ENCODE results near the gene FLNB. TPM values are rescaled to one million over a fixed set of nuclear protein-coding genes. Genes with fewer than 3 reads are reported as not detected.

The FLNB gene
- total and polyA plus RNA-seq, 8 donors = 80.1 to 126 (median 93.3) TPM

GRCh38 chr3:58102390-58102750 is 94.1 kb downstream of the FLNB start:
- H3K4me3 ChIP-seq = no peak overlapping the region
- no peak for TF ChIP-seq CTCF (IDR thresholded peaks at IDR 0.05)
- no peaks in the 10 kb centered on the region for H3K27me3 ChIP-seq
- intact Hi-C loops (cut with DNase I) = no loop called here
- ATAC-seq (no peak), DNase-seq (no peak)
- H3K27ac ChIP-seq = no peak overlapping the region
- H3K9me3 ChIP-seq = no peaks in the 10 kb centered on the region
- no peaks in the 10 kb centered on the region for H3K4me1 ChIP-seq
- peaks cover 0 to 78% of the 10 kb centered on the region in 2 donors for H3K36me3 ChIP-seq

DNA sequence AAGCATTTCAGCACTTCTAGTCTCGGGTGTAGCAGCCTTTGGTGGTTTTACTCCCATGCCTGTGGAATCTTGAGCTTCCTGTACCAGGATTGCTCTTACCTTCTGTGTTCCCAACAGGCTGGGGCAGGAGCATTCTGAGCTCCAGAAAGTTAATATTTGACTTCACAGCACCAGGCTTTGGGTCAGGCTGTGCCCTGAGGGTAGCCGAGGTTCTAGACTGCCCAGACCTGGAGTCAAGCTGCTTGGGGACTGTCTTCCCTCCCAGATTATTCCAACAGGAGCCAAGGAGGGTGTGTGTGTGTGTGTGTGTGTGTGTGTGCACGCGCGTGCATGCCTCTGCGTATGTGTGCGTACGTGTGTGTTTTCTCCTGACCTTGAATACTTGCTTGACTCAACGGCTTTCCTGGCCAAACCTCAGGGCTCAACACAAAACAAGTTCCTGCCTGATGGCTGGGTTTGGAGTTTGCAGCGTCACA is 94.8 kb downstream of the FLNB start:
- H3K27ac ChIP-seq = no peak overlapping the region
- intact Hi-C loops (cut with DNase I) = no loop called here
- H3K4me3 ChIP-seq = no peak overlapping the region
- H3K4me1 ChIP-seq = no peaks in the 10 kb centered on the region
- TF ChIP-seq CTCF (IDR thresholded peaks at IDR 0.05) = no peak
- no peaks in the 10 kb centered on the region for H3K9me3 ChIP-seq
- ATAC-seq (peak; percentile 59), DNase-seq (no peak)
- H3K36me3 ChIP-seq = peaks cover 0 to 75% of the 10 kb centered on the region in 2 donors
- H3K27me3 ChIP-seq = no peaks in the 10 kb centered on the region

DNA sequence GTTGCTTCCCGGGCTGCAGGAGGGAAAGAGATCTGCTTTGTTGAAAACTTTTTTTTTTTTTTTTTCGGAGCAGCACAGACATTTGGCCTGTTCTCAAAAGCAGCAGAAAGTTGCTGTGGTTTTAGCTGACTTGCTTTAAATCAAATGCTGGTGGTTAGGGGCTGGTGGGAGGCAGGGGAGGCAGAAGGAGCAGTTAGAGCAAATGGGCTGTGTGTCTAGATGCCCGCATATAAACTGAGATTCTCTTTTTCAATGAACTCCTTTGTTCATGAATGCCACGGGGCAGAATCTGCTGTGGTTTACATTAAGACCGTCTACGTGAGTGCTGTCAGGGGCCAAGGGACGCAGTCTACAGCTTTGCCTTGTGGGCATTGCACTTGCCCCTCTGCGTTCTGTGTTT is 95.9 kb downstream of the FLNB start:
- intact Hi-C loops (cut with DNase I) = no loop called here
- no peaks in the 10 kb centered on the region for H3K9me3 ChIP-seq
- no peak for TF ChIP-seq CTCF (IDR thresholded peaks at IDR 0.05)
- H3K36me3 ChIP-seq = peaks cover 0 to 73% of the 10 kb centered on the region in 2 donors
- DNase-seq (no peak), ATAC-seq (no peak)
- no peaks in the 10 kb centered on the region for H3K27me3 ChIP-seq
- no peak overlapping the region for H3K27ac ChIP-seq
- no peak overlapping the region for H3K4me3 ChIP-seq
- H3K4me1 ChIP-seq = no peaks in the 10 kb centered on the region

DNA sequence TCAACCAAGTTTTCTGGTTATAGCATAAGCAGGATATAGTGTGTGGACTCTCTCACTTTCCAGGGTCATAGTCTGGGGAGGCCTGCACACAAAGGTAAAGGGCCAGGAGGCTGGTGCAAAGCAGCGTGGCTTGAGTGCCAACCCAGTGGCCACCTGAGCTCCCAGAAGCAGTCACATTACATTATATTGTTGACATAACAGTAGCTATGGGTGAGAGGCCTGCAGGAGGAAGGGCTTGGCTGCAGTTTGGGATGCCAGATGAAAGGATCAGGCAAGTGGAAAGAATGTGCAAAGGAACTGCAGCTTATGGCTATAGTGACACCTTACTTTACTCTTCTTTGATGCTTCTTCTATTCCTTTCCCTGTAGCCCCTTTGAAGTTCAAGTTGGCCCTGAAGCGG is 96.5 kb downstream of the FLNB start:
- ATAC-seq (no peak), DNase-seq (no peak)
- Histone ChIP-seq H3K27ac (no peak overlapping the region), H3K9me3 (no peaks in the 10 kb centered on the region), H3K27me3 (no peaks in the 10 kb centered on the region), H3K4me1 (no peaks in the 10 kb centered on the region), H3K4me3 (no peak overlapping the region), H3K36me3 (peaks cover 0 to 73% of the 10 kb centered on the region in 2 donors)
- TF ChIP-seq CTCF (IDR thresholded peaks at IDR 0.05) = no peak
- intact Hi-C loops (cut with DNase I) = no loop called here

DNA sequence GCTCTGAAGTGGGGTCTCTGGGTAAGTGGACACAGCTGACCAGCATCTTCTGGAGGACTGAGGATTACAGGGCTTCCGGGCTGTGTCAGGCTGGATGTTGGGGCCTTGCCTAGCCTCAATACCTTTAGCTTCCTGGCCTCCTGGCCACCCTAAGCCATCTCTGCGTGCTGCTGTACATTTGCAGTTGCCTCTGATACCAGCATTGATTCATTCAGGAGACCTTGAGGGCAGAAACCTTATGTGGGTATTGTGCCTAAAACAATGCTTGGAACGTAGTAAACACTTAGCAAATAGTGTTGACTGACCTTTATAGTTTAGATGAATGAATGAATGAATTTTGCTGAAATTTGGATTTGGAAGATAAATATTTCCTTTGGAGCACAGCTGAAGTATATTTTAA is 97.0 kb downstream of the FLNB start:
- TF ChIP-seq CTCF (IDR thresholded peaks at IDR 0.05) = no peak
- no peaks in the 10 kb centered on the region for H3K4me1 ChIP-seq
- peaks cover 0 to 78% of the 10 kb centered on the region in 2 donors for H3K36me3 ChIP-seq
- no peaks in the 10 kb centered on the region for H3K27me3 ChIP-seq
- no peak overlapping the region for H3K4me3 ChIP-seq
- no peak for DNase-seq
- no peak overlapping the region for H3K27ac ChIP-seq
- no peak for ATAC-seq
- H3K9me3 ChIP-seq = no peaks in the 10 kb centered on the region
- intact Hi-C loops (cut with DNase I) = no loop called here

Measured in left lung (tissue), 10 donors.